D341Med (cell line): Measurements from ENCODE around the gene JAG2.

Experiments used
- DNase-seq: peaks from one replicate; pipeline ENCODE4 v3.0.0; 2012; ENCODE audit warnings: low spot score

The JAG2 gene

DNA sequence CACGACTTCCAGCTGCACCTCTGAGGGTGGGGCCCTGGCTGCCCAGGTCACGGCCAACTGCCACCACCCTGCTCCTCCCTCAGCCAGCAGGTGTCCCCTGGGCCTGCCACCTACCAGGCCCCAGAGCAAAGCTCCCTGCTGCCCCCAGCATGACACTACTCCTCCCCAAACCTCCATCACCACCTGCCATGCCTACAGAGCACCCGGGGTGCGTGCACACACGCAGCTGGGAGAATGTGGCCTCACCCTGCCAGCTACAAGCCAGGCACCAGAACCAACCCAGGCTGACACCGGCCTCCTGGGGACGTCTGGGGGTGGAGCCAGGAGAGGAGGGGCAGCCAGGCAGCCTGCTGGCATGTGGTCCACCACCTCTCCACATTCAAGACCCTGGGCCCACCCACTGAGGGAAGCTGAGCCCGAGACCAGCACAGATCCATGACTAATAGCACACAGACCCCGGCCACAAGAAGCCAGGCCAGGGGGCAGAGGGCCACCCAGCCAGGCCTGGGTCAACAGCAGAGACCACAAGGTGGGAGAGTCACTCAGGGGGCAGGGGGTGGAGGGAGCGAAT, 3.4 kb downstream of the JAG2 start:
- DNase-seq = no peak

DNA sequence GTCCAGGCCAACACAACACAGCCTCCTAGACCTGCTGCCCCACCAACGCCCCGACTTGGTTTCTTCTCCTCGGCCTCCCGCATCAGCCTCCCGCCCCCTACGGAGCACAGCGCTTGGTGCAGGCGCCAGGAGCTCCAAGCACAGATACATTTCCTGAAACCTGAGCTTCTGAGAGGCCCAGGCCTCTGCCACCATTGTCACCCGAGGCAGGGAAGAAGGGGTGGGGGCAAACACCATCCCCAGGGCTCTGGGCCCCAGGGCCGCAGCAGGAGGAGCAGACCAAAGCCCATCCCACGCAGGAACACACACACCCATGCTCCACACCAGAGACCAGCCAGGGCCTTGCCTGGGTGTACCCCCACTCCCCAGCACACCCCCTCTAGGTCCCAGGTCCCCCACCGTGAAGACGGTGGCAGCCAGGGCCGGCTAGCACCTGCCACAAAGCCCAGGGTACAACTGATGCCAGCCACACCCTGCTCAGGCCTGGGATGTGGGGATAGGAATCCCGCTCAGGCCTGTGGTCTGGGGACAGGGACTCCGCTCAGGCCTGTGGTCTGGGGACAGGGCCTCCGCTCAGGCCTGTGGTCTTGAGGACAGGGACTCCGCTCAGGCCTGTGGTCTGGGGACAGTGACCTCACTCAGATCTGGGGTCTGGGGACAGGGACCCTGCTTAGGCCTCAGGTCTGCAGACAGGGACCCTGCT, 5.4 kb downstream of the JAG2 start:
- no peak for DNase-seq

DNA sequence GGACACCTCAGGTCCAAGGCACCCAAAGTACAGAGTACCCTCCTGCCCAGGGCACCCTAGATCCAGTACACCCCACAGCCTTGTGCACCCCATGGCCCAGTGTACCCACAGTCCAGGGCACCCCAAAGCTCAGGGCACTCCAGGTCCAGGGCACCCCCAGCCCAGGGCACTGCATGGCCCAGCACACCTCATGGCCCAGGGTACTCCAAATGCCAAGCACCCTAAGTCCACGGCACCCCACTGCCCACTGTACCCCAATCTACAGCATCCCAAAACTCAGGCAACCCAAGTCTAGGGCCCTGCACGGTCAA, 6.0 kb downstream of the JAG2 start:
- no peak for DNase-seq

DNA sequence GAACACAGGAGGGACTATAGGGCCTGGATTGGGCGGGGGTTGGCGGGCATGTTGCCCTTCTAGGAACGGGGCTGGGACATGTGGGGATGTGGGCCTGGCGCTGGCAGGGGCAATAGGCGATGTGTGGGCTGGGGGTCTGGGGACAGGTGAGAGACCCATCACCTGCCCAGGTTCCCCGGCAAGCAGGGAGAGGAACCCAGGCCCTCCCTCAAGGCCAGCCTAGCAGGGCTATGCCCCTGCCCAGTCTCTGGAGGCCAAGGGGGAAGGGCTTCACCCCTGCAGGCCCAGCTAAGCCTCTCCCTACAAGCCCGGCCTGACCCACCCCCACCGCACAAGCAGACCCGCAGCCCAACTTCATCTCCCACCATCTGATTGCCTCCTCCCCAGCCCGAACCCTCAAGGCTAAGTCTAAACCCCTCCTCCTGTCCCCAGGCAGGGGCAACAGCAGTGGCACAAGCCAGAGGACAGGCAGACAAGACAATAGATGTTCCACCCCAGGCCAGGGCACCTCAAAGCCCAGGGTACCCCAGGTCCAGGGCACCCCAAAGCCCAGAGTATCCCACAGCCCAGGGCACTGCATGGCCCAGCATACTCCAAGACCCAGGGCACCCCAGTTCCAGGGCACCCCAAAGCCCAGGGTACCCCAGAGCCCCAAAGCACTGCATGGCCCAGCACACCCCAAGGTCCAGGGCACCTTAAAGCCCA, 6.5 kb downstream of the JAG2 start:
- DNase-seq = no peak

DNA sequence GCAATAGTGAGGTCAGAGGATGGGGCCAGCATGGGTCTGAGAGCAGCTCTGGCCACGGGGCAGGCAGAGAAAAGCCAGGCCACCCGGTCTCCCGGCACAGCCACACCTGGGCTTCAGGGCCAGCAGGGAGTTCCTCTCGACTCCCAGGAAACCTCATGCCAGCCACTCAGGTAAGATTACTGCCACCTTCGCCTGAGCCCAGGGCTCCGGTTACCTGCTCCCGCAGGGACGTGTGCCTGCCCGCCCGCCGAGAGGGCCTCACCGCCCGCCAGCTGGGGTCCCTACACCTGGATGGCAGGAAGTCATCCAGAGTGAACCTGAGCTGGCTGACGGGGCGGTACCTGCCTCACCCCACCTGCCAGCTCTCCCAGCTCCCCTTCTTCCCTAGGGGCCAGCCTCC, 7.3 kb downstream of the JAG2 start:
- no peak for DNase-seq

DNA sequence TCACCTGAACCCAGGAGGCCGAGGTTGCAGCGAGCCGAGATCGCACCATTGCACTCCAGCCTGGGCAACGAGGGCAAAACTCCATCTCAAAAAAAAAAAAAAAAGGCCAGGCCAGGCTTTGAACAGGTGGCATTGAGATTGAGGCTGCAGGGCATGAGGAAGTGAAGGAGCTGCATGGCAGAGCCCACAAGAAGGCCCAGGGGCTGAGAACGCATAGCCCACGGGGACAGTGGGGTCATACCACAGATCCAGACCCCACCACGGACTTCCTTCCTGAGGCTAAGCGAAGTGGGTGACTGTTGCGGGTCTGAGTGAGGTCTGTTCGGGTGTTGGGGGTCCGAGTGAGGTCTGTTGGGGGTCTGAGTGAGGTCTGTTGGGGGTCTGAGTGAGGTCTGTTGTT, 7.8 kb downstream of the JAG2 start:
- DNase-seq = no peak

DNA sequence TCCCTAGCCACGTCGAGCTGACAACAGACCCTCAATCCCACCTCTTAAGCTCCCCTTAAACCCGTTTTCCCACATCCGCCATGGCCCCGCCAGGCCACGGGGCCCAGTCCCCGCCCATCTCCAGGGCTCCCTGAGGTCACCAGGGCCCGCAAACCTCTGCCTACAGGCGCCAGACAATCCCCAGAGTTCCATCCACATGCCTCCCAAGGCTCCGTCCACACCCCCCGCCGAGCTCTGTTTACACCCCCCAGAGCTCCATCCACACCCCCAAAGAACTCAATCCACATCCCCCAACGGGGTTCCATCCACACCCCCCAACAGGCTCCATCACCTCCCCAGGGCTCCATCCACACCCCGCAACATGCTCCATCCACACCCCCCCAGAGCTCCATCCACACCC, 9.2 kb downstream of the JAG2 start:
- DNase-seq = no peak

DNA sequence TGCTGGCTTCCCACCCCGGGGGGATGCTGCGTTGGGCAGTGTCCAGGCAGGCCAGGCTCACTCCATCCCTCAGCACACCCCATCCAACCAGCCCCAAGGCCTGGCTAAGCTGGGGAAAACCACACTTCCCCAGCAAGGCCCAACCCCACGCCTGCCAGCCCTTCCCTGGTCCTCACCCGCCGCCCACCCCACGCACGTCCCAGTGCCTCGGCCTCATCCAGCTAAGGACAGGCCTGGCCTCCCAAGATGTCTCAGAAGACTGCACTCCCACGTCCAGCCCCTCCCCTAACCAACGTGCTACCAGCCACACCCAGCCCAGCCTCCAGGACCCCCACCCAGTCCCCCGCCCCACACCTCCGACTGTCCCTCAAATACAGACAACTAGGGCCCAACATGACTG, 9.8 kb downstream of the JAG2 start:
- no peak for DNase-seq

DNA sequence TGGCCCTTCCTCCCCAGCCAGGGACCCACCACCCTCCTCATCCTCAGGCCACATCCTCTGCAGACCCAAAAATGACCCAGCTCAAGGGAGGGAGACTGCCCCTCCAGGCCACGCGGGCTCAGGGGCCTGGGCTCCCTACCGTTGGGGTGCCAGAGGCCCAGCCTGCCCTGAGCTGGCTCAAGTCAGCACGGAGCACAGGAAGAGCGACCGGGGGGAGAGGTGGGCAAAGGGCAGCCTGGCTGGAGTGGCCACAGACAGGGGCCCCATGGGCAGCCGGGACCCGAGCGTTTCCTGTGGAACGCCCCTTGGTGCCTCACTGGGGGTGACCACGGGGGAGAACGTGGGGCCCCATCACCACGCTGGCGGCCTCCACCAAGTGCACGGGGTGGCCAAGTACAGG, 10.7 kb downstream of the JAG2 start:
- DNase-seq = no peak

DNA sequence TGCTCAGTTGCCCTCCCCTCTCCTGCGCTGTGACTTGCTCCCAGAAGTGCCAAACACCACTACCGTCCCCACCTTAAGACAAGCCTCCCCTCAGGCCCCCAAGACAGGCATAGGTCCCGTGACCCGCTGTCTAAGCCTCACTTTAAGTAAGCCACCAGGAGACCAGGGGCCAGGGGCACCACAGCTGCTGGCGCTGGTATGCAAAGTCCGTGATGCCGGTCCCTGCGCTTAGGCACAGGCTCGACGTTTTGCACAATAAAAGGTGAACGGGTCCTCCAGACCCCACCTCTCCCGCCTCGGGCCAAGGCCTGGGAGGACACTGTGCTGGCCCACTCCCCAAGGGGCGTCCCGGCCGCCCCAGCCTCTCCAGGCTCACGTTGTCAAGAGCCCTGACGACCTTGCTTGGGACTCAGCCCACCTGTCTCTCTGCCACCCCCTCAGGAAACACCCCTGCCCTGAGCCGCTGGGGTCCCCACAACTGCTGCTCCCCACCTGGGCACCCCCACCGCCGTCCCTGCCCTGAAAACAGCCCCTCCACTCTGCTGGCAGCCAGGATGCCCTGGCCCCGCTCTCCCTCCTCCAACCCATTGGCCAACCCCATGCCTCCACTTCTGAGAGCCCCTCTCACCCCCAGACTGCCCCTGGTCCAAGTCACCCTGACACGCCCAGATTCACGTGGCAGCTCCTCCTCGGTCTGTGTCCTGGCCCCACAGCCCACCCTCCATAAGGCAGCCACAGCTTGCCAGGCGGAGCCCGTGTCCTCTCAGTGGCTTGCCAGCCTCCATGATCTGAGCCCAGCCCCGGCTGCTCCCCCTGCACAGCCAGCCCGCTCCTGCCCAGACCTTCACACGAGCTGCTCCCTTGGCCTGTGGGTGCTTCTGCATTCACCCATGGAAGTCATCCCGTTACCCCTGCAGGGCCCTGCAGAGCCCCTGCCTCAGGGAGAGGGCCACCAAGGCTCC, 11.9 kb downstream of the JAG2 start:
- no peak for DNase-seq

DNA sequence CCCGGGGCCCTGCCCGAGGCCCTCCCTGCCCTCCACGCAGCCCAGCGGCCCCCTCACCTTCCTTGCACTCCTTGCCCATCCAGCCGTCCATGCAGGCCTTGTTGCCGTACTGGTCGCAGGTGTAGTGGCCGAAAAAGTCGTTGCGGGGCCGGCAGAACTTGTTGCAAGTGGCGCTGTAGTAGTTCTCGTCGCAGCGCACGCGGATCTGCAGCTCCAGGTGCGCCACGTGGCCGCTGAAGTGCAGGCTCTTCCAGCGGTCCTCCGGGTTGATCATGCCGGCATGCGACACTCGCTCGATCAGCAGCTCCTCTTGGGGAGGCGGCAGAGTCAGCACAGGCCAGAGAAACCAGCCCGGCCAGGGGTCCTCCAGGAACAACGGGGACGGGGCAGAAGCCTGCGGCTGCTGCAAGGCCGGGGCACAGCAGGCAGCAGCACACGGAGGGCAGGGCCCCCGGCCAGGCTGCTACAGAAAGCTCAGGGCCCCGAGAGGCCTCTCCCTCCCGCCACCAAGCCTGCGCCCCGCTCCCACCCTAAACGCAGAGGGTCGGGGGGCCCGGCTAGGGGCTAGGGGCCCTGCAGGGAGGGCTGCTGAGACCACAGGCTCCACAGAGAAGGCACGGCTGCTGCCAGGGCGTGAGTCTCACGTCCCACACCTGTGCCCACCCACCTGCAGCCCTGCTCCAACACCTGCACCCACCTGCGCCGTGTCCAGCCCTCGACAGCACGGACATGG, 12.7 kb downstream of the JAG2 start:
- no peak for DNase-seq

DNA sequence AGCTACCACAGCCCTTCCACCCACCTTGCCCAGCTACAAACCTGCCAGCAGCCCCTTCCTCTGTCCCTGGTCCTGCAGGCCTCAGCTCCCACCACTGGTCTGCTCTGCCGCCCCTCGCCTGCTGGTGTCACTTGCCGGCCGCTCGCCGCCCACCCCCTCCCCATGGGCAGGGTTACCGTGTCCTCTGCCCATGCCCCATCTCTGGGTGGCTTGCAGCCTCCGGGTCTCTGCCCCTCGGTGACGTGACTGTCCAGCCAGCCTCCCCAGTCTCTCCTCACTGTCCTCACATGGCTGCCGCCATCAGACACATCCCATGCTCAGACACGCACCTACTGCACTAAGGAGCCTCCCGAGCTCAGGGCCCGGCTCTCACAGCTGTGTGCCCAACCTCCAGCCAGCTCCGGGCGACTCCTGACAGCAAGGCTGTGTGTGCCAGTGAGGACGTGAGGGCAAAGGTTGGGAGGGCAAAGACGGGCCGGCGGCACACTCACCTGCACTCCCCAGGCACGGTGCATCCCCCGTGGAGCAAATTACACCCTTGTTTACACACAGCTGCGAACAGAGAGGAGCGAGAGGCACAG, 13.4 kb downstream of the JAG2 start:
- DNase-seq = no peak

DNA sequence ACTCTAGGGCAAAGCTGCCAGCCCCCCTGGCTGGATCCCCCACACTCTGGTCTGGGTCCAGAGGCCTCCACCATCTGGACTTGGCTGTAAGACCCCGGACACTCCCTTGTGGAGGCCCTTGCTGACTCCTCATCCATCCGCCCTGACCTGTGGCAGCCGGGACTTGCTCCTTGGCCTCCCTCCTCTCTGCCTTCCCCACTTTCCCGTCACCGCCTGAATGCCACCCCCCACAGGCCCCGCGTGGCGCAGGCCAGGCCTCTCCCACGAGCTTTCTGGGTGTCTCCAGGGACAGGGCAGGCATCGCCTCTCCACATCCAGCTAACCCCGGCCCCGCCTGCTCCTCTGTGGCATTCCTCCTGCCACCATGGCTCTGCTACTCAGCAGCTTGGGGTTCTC, 14.1 kb downstream of the JAG2 start:
- no peak for DNase-seq

DNA sequence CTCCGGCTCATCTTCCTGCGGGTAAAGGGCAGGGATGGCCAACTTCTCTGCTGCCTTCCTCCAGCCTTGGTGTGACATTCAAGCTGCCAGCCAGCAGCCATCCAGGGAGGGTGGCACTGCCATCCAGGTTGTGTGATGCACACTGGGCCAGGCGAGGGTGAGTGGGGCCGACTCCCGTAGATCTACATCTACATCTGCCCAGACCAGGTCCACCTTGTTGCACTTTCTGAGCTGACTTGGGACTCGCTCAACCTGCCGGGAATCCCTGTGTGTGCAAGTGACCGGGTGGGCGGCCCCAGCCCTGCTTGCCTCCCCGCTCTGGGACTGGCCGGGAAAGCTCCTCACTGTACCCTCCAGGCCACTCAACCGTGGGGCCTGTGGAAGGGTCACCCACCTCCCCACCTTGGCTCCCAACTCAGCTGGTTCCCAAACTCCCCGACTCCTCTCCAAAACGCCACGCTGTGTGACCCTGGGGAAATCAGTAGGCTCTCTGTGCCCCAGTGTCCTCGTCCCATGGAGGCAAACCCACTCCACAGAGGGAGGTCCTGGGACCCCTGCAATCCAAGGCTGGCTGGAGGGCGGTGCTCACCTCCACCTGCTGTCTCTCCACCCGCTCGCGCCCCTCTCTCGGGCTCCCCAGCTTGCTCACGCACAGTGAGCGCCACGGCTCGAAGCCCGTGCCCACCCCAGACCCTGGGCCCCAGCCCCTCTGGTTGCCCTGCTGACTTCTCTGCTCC, 14.7 kb downstream of the JAG2 start:
- no peak for DNase-seq

DNA sequence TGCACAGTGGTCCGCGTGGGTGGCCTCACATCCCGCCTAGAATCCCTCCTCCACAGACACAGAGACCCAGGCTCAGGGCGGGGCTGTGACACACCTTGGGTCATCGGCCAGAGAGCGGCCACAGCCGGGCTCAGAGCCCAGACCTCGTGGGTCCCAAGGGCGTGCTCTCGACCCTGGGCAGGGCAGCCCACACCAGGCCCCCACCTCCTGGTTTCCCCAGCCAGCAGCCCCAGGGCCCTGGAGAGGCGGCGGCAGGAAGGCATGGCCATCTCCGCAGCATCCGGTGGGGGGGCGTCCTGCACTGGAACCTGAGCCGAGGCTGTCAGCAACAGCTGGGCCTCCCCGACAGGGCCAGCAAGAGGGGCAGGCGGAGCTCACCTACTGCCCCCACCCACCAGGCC, 15.2 kb downstream of the JAG2 start:
- no peak for DNase-seq

DNA sequence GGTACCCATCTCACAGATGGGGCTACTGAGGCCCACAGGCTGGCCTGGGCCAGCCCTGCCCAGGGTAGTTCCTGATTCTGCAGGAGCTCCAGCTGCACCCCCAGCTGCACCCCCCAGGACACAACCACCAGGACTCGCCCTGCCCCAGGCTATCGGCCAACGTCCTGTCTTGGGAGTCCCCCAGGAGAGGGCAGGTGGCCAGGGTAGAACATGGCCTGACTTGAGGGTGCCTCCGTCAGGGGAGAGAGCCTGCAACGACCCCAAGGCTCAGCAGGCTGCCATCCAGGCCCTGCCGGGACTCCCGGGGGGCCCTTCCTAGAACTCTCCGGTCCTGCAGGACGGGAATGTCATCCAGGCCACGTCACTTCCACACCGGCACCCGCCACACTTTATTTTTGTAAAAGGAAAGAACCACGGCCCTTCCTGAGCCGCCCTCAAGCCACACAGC, 15.8 kb downstream of the JAG2 start:
- no peak for DNase-seq

DNA sequence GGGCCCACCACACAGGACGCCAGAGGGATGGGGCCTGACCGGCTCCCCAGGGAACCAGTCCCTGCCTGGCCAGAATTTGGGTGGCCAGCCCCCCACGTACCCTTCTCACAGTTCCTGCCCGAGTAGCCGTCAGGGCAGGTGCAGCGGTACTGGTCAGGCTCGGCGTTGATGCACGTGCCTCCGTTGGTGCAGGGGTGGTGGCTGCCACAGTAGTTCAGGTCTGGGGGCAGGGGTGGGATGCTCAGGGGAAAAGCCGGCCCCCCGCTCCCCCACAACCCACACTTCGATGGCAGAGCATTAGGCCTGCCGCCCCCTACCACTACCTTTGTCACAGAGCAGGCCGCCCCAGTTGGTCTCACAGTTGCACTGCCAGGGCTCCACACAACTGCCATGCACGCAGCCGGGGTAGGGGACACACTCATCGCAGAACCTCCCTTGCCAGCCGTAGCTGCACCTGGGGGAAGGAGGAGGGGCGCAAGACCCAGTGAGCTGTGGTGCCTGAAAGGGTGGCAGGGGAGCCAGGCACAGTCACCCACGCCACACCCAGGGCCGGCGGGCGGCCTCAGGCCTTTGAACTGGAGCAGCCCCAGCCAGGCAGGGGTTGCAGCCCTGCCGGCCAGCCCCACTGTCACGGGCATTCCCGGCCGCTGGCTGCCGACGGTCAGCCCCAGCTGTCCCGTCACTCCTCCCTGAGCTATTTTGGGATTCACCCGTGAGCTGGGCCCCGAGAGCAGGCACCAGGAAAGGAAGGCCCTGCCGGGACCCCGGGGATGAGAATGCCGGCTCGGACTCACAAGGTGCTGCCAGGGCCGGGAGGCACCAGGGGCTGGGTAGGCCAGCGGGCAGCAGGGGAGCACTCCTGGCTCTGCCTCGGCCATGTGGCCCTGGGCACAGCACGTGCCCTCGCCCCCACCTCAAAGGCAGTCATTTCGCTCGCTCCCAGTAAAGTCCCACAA, 16.5 kb downstream of the JAG2 start:
- no peak for DNase-seq

DNA sequence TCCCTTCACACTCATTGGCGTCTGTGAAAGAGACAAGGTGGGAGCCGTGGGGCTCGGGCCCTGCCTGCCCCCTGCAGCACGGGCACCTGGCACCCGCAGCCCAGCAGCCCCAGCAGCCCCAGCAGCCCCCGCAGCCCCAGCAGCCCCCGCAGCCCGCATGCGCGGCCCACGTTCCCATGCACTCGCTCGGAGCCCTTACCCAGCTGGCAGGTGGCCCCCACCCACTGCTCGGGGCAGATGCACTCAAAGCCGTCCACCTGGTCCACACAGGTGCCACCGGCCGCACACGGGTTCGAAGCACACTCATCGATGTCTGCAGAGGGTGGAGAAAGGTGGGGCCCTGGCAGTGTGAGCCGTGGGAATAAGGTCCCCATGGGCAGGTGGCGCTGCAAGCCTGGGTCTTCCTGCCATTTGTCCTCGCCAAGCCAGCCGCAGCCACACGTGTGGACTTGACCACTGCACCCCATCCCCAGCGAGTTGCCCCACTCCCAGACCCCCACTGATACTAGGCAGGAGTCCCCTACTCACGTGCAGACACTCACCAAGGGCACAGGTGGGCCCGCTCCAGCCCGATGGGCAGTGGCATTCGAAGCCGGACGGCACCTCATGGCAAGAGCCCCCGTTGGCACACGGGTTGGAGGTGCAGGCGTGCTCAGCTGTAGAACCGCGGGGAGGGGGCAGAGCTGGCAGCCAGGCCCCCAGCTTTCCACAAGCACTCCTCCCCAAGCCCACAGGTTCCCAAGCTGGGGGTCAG, 17.3 kb downstream of the JAG2 start:
- DNase-seq = no peak
